Measurements from ENCODE around the gene JAKMIP3. TPM values are rescaled to one million over a fixed set of nuclear protein-coding genes. Genes with fewer than 3 reads are reported as not detected.

The JAKMIP3 gene
- total and polyA plus RNA-seq, 2 experiments from 2014 or later: 0.26 to 0.42 TPM

DNA sequence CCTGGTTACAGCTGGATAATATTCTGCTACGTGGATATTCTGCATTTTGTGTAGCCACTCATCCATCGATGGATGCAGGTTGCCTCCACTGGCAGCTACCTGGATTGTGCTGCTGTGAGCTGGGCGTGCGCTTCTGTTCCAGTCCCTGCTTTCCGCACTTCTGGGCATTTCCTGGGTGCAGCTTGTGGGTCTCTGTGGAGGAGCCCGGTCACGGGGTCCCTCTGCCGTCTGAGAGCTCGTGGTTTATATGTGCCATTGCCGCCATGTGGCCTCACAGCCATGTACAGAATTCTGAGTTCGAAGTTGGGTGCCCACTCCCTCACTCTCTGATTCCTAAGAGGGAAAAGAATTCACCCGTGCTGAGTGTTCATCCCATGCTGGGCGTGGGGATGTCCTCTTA, 38.3 kb downstream of the JAKMIP3 start:
- H3K9me3 ChIP-seq (ENCODE audit: low read depth): no peaks in the 10 kb centered on the region
- H3K4me3 ChIP-seq: no peak overlapping the region
- H3K27ac ChIP-seq: no peak overlapping the region
- no peak for DNase-seq (ENCODE audit: low read depth in 1 of 2, low spot score in 1 of 2)
- no peaks in the 10 kb centered on the region for H3K27me3 ChIP-seq
- H3K36me3 ChIP-seq: no peaks in the 10 kb centered on the region
- no peak for TF ChIP-seq CTCF (IDR thresholded peaks at IDR 0.05; ENCODE audit: low read depth, low read length)
- H3K4me1 ChIP-seq (ENCODE audit: low read depth): no peaks in the 10 kb centered on the region

- Histone ChIP-seq H3K4me3 (no peak overlapping the region), H3K27ac (no peak overlapping the region), H3K36me3 (no peaks in the 10 kb centered on the region), H3K4me1 (ENCODE audit: low read depth) (no peaks in the 10 kb centered on the region), H3K27me3 (no peaks in the 10 kb centered on the region), H3K9me3 (ENCODE audit: low read depth) (no peaks in the 10 kb centered on the region)
- no peak for TF ChIP-seq CTCF (IDR thresholded peaks at IDR 0.05; ENCODE audit: low read depth, low read length)
- no peak for DNase-seq (ENCODE audit: low read depth in 1 of 2, low spot score in 1 of 2)
These were observed 38.9 kb downstream of the JAKMIP3 start for GRCh38 chr10:132104471-132105301.

GRCh38 chr10:132105302-132105995, 39.7 kb downstream of the JAKMIP3 start:
- Histone ChIP-seq H3K4me3 (no peak overlapping the region), H3K27ac (no peak overlapping the region), H3K27me3 (no peaks in the 10 kb centered on the region), H3K36me3 (no peaks in the 10 kb centered on the region), H3K4me1 (ENCODE audit: low read depth) (no peaks in the 10 kb centered on the region), H3K9me3 (ENCODE audit: low read depth) (no peaks in the 10 kb centered on the region)
- DNase-seq (ENCODE audit: low read depth in 1 of 2, low spot score in 1 of 2): no peak
- TF ChIP-seq CTCF (IDR thresholded peaks at IDR 0.05; ENCODE audit: low read depth, low read length): no peak

DNA sequence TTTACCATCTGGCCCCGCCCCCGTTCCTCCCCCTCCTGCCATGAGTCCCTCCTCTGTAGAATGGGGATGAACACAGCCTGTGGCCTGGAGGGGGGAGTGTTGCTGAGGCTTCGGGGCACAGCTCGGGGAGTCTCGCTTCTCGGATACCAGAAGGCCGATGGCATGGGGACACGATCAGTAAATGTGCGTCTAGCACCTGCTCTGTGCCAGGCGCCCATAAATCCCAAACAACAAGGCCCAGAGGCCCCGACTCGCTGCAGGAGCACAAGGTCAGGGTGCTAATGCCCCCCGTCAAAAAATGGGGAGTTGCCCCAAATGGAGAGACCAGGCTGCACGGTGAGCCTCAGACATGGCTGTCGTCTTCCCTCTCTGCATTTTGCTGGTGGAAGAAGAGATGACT, 40.7 kb downstream of the JAKMIP3 start:
- DNase-seq (ENCODE audit: low read depth in 1 of 2, low spot score in 1 of 2): no peak
- H3K4me1 ChIP-seq (ENCODE audit: low read depth): no peaks in the 10 kb centered on the region

More for the DNA sequence above, 40.7 kb downstream of the JAKMIP3 start:
- H3K4me3 ChIP-seq: no peak overlapping the region
- no peak overlapping the region for H3K27ac ChIP-seq
- H3K27me3 ChIP-seq: no peaks in the 10 kb centered on the region
- no peaks in the 10 kb centered on the region for H3K36me3 ChIP-seq
- H3K9me3 ChIP-seq (ENCODE audit: low read depth): no peaks in the 10 kb centered on the region
- TF ChIP-seq CTCF (IDR thresholded peaks at IDR 0.05; ENCODE audit: low read depth, low read length): no peak
